ENCODE measurements around the gene CR1.
"Not testable (repeated sequence)": the region's sequence is repeated elsewhere in the genome, so short reads cannot be mapped to it uniquely, and the experiment has no call there.

The CR1 gene

DNA sequence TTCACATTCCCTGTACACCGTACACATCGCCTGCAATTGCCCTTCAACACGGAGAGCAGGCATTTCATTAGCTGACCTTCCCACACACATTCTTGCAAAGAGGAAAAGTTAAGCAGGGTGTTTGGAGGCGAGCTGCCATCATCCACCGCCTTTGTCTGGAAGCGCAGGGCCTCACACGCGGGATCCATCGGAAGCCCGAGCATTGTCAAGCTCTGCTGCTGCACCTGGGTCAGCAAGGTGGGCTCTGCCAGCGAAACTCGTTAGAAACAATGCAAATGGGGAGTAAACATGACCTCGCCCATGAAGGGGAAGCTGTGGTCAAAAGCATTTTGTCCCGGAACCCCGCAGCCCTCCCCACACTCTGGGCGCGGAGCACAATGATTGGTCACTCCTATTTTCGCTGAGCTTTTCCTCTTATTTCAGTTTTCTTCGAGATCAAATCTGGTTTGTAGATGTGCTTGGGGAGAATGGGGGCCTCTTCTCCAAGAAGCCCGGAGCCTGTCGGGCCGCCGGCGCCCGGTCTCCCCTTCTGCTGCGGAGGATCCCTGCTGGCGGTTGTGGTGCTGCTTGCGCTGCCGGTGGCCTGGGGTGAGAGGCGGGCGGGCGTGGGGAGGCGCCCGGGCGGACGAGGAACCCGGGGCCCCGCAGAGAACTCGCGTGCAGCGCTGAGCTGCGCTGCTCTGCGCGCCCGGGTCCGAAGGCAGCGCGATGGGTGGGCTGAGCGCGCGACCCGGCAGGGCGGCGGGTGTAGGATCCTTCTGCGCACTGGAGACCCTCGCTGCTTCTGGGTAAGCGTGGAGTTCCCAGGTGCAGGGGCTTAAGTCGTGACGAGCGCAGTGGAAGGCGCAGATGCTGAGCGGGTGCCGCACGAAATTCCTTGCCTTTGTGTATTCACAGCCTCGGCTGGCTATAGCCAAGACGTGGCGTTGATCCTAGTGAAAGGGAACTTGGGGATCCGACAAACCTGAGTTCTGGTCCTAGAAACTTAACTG lies at the start of gene CR1:
Gene CR1 (plus strand): TSS at position 357 of the 992 bp plus-strand sequence. CDS start 111 bp downstream, at position 468.
- no peak for DNase-seq (ENCODE audit: low read depth in 2 of 2)

DNA sequence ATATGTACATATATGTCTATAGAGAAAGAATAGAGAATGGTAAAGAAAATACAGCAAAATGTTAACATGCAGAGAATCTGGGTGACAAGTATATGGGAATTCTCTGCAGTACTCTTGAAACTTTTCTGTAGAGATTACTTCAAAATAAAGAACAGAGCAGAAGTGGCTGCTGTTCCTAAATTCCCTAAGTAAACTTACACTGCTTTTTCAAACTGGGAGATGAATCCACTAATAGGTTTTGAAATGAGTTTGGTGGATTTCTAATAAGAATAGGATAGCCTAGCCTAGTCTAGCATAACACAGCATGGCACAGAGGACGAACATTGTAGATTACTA lies 42.3 kb upstream of the CR1 start:
- no peak for DNase-seq (ENCODE audit: low read depth in 2 of 2)

DNA sequence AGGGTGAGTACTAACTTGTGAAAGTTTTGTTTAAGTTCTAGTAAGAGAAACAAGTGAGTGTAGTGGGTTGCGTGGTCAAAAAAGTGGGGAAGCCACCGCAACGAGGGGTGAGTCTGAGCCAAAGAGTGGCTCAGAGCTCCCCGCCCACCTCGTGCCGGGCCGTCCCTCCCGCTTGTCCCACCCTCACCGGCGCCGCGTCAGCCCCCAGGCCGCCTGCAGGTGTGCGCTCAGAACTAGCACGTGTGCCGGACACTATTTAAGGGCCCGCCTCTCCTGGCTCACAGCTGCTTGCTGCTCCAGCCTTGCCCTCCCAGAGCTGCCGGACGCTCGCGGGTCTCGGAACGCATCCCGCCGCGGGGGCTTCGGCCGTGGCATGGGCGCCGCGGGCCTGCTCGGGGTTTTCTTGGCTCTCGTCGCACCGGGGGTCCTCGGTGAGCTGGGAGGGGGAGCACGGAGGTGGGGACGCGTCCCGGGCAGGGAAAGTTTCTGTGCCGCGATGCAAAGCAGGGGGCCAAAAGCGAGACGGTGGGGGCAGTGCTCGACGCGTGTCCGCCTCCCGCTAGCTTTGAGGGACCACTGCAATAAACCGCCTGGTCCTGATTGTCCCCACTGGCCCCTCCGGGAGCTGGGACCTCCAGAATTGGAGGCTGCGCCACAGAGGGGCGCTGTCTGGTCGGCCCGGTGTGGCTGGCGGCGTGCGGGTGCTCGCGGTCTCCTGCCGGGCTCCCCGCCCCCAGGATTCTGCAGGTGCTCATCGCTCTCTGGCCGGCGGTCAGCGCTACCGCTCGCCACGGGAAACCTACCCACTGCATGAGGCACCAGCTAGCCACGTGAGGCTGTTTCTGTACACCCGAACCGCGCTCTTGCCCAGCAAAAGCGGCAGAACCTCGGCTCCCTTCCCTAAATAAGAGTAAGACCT lies 41.7 kb upstream of the CR1 start, which contains the start of gene CR2:
Gene CR2 (plus strand): TSS at position 283 of the 919 bp plus-strand sequence. CDS start 91 bp downstream, at position 374.
- no peak for DNase-seq (ENCODE audit: low read depth in 2 of 2)

DNA sequence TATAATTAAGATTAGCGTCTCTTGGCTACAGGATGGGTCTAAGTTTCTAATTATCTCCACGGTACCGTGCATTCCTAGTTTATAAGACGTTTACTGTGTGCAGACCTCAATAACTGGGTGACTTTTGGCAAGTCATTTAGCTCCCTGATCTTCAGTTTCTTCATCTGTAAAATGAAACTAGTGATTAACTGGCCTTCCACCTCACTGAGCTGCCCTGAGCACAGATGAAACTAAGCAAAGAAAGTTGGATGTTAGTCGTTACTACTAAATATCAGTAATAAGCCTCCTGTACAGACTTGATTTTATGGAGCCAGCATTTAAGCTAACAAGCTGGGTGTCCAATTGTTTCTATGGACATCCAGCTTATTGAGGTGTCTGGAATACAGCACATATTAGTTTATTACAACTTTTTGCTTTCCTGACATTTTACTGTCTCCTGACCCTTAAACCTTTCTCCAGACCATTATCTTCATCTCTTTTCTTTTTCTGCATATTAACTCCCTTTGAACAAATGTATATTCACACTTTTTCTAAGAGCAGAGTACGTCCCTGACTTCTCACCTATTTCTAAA lies 40.7 kb upstream of the CR1 start:
- DNase-seq (ENCODE audit: low read depth in 2 of 2): no peak

DNA sequence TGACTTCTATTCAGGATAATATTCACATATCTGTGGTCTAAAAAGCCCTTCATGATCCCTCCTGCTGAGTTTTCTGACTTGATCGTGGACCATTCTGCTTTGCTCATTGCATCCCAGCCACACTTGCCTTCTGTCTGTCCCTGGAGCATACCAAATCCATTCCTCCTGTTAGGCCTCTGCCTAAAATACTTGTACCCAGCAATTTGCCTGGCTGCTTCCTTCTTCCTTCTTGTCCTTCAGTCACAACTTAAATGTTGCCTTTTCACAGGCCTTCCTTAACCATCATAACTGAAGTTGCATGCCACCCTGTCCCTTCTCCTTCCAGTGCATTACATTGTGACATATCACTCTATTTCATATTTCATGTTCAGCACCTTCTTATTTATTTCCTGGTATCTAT lies 37.5 kb upstream of the CR1 start:
- DNase-seq (ENCODE audit: low read depth in 2 of 2): no peak

DNA sequence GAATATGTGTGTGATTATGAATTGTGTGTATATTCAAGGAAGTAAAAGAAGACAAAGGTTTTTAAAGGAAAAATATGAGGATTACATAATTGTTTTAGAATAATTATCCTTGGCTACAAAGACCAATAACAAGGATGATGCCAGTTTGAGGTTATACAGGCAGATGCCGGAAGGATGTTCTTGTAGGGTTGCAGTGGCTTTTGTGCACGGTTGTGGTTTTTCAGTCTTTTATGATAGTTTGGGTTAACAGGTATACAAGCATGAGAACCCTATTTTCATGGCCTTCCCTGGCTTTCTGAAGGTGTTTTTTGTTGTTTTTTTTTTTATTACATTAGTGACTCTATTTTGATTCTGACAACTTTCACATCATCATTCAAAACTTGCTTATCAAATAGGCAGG lies 36.9 kb upstream of the CR1 start:
- DNase-seq (ENCODE audit: low read depth in 2 of 2): no peak

DNA sequence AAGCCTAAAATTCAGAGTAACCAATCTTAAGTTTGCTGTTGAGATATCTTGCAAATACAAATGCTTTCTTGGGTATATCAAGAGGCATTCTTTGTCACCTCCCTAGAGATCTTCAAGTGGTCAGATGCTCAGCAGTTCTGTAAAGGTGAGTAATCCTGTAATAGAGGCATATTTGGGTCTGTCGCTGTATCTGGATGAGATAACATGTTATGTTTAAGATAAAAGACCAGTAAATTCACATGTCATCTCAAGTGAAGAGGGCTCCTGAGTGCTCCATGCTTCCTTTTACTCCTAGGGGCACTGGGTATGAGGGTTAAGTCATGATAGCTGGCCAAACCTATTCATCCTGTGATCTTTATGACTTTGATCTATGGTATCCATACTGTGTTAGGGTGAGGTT lies 34.3 kb upstream of the CR1 start:
- DNase-seq (ENCODE audit: low read depth in 2 of 2): no peak

DNA sequence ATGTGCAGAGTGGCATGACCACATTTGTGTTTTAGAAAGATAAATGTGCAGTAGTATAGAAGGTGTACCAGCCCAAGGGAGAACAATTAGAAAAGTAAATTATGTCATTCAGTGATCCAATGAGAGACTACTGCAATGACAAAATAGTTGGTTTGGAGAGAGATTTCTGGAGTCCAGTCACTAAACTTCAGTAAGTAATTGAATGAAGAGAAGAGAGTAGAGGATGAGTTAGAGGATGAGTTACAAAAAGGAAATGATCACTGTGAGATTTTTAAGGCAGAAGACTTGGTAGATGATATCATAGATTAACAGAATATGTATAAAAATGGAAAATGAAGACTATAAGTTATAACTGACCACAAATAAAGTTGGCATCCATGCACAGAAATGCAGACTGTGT lies 33.4 kb upstream of the CR1 start:
- no peak for DNase-seq (ENCODE audit: low read depth in 2 of 2)

DNA sequence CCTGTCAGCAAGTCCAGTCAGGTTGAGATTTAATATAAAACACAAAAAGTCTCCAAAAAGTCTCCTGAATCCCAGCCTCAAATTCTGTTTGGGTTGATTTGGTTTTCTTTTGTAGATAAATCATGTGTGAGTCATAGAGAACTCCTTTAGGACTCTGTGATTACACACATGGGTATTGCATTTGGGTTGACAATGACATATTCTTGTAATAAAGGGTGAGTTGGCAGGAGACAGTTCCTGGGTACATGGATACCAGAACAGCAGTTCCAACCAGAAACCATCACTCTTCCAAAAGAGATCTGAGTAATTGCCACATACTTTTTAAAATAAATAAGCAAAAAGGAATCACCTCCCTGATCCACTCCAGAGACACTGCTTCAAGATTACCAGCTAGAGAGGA lies 32.9 kb upstream of the CR1 start:
- no peak for DNase-seq (ENCODE audit: low read depth in 2 of 2)

DNA sequence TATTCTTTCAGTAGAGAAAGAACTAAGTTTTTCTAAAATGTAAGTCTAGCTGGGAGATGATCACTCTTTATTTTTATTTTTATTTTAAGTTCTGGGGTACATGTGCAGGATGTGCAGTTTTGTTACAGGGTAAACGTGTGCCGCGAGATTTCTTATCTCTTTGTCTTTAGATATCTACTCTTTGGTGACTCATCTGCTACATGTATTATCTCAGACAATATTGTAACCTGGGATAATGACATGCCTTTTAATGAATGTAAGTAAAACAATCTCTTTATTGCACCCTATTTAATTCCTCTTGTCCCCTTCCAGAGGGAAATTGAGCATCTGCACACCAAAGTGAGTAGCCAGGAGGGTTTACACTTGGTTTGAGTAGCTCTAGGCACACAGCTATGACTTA lies 32.4 kb upstream of the CR1 start:
- DNase-seq (ENCODE audit: low read depth in 2 of 2): no peak

DNA sequence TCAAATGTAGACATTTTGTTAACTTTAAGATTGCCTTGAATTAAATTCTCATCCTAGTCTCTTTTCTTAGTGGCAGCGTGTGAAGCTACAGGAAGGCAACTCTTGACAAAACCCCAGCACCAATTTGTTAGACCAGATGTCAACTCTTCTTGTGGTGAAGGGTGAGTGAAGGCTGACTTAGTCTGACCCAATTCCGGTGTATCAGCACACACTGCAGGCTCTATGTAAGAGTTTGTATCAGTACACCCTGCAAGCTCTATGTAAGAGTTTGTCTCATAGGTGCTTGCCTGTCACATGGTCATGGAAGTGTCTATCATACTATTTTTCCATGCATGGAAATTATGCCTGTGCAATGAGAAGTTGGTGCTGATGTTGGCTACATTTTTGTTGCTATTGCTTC lies 25.0 kb upstream of the CR1 start:
- DNase-seq (ENCODE audit: low read depth in 2 of 2): no peak

DNA sequence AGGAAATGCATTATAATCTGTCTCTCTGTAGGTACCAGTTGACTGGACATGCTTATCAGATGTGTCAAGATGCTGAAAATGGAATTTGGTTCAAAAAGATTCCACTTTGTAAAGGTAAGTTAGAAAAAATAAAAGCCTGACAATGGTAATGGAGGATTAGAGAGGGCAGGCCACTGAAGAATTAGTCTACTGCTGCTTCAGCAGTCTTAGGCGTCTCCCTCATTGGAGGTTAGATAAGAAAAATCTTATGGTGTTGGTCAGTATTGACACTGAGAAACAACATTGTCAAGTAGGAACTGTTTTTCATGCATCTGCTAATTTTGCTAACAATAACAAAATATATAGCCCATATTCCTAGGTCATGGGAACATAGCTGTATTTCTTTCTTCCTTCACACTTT lies 21.7 kb upstream of the CR1 start:
- no peak for DNase-seq (ENCODE audit: low read depth in 2 of 2)

DNA sequence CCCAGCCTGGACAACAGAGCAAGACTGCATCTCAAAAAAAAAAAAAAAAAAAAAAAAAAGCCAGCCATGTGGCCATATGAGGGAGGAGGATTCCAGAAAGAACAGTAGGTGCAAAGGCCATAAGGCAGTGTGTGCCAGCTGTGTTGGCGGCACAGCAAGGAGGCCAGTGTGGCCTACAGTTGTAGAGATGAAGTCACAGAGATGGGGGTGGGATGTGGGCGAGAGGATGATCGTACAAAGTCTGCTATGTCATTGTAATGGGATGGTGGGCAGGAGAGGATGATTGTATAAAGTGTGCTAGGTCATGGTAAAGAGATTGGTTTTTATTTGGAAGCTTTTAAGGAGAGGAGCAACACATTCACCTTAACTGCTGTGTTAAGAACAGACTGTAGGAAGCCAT lies 9.8 kb upstream of the CR1 start:
- no peak for DNase-seq (ENCODE audit: low read depth in 2 of 2)

DNA sequence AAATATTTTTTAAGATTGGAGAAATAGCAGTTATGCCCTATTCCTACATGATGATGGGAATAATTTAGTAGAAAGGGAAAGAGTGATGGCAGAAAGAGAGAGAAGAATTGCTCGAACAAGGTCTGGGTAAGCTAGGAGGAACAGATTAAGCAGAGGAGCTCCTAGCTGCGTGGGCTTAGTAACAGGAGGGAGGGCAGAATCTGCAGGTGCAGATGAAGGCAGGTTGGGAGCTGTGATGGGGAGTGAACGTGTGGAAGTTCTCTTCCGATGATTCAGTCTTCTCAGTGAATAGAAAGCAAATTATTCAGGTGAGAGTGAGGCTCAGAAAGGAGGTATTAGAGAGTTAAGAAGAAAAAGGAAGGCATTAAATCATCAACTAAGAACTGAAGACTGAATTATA lies 8.3 kb upstream of the CR1 start:
- no peak for DNase-seq (ENCODE audit: low read depth in 2 of 2)

DNA sequence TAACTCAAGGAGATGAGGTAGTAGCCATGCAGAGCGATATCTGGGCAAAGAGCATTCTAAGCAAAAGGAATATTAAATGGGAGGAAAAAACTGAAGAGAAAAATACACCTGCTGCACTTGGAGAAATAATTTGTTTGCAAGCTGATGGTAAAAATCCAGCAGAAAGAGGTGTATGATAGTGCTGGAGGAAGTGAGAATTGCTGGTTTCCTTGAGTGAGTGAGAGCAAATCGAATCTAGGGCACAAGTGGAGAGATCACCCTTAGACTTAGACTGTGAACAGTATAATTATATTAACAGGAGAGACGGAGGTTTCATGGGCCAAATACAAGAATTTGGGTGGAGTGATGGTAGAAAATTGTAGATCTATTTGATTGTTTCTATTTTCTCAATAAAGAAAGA lies 2.7 kb upstream of the CR1 start:
- no peak for DNase-seq (ENCODE audit: low read depth in 2 of 2)

DNA sequence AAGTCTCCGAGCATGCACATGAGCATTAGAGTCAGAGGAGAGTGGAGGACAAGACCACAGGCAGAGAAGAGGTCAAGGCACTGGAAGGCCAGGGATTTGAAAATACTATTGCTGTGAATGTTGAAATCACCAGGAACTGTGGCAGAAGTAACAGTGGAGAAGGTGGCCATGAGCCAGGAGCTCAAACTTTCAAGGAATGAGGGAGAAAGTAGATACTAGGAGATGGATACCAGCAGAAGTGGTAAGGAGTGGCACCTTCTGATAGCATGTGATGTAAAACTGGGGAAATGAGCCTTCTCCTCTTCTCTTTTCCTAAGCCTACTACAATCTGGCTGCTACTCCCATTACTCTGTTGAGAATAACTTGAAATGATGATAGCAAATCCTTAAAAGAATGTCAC lies 1.8 kb upstream of the CR1 start:
- DNase-seq (ENCODE audit: low read depth in 2 of 2): no peak

DNA sequence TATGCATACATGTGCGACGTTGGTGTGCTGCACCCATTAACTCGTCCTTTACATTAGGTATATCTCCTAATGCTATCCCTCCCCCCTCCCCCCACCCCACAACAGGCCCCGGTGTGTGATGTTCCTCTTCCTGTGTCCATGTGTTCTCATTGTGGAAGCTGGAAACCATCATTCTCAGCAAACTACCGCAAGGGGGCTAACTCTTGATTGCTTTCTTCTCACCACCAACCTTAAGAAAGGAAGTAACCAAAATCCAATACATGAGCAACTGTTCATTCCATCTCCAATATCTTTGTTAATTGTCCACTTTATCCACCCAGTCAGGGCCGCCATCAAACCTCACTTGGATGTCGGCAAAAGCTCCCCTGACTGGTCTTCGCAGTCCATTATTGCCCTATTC lies 676 bp upstream of the CR1 start:
- not testable (repeated sequence) for DNase-seq (ENCODE audit: low read depth in 2 of 2)

DNA sequence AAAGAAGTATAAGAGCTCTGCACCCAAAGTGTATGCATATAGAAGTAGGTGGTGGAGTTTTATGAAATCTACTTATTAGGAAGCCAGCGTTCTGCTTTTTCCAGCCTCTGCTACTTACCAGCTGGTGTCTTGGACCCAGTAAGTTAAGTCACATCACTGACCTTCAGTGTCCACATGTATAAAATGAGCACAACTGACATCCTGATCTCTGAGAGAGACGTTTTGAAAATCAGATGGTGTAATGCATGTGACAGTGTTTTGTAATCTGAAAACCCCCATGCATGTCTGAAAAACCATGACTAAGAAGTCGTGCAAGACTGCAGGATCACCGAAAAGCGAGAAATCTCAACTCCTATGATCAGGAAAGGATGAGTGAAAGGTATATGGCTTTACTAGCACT lies 2.0 kb downstream of the CR1 start:
- no peak for DNase-seq (ENCODE audit: low read depth in 2 of 2)

DNA sequence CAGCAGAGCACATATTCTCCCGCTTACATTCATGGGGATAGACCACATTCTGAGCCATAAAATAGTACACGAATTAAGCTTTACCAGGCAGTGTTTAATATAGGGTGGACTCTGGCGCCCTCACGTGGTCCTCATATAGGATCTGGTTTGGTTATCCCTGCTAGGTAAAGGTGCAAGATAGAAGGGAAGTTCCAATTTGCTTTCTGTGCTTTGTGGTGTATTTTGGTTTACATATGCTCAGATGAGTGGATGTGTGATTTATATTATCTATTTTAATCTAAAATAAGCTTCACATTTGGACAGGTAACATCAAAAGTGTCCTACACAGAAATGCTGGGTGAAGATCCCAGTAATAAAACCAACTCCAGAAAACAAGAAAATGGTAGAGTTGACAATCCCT lies 3.6 kb downstream of the CR1 start:
- DNase-seq (ENCODE audit: low read depth in 2 of 2): peak; percentile 29 to 34

DNA sequence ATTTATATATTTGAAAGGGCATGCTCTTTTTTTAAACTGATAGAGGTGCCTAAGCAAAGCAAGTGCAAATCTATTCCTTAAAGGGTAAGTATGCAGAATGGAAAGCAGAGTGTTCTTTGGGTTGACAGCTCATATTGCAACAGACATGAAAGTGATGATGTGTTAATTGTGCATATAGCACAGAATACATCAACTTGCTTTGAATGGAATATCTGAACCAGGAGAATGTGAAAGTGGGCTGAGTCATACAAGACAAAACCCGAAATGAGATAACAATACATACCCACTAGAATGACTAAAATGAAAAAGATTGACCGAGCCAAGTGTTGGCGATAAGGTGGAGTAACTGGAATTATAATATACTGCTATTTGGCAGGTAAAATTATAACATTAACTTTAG lies 4.3 kb downstream of the CR1 start:
- no peak for DNase-seq (ENCODE audit: low read depth in 2 of 2)

DNA sequence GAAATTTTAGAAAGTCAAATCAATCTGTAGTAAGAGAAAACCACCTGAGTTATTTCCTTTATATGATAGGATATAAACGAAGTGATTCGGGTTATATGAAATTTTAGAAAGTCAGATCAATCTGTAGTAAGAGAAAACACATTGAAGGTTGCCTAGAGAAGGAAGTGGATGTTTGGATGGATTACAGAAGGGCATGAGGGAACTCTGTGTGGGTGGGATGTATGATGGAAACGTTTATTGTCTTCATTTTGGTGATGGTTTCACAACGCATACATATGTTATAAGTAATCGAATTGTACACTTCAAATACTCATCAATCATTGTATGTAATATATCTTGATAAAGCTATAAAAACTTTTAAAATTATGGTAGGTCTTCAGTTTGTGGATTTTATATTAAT lies 5.1 kb downstream of the CR1 start:
- no peak for DNase-seq (ENCODE audit: low read depth in 2 of 2)

DNA sequence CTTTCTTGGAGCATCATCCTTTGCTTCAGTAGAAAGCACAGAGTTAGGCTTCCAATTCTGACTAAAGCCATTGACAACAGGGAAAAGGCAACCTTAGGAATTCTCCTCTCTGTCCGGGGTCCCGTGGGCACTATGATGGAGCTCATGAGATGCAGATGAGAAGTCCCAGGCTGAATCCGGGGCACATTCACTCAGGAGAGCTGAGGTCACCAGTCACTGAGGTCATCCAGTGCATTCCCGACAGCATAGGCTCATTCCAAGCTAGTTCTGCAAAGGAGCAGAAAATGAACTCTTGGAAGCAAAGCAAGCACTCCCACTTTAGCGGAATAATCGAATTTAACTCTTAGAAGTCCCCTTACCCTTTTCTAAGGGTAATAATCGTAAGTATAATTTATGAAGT lies 6.8 kb downstream of the CR1 start:
- DNase-seq (ENCODE audit: low read depth in 2 of 2): no peak

All from stimulated activated CD8-positive, alpha-beta memory T cell treated with anti-CD3 and anti-CD28 coated beads, Interleukin-7, amount 100 ng/mL, for 1 hour (primary cell).